Keratinocyte (primary cell): ENCODE data around the gene C2orf49. TPM values are rescaled to one million over a fixed set of nuclear protein-coding genes. Genes with fewer than 3 reads are reported as not detected.

Experiments
- DNase-seq: peaks from one replicate; pipeline ENCODE4 v3.0.0-alpha.2; 2011; ENCODE audit warnings: low read depth, missing footprints, low spot score
- FAIRE-seq: peaks from 2 replicates; lab custom pipeline; 2011; peaks lifted over from hg19 to GRCh38; lab: Jason Lieb, UNC
- H2AFZ ChIP-seq: 2 replicates; pipeline ENCODE4 v1.6.0; 2012; ENCODE audit warnings: low read length, control low read depth, inconsistent platforms; ENCODE audit not compliant: control insufficient read depth
- H3K27ac ChIP-seq: 2 replicates; pipeline ENCODE4 v1.5.1; 2011; ENCODE audit warnings: low read length; ENCODE audit not compliant: control insufficient read depth, insufficient read depth
- H3K27me3 ChIP-seq: 3 replicates; pipeline ENCODE4 v1.6.0; 2011; ENCODE audit warnings: low read length; ENCODE audit not compliant: control insufficient read depth, insufficient read depth; ENCODE audit errors: extremely low read depth
- H3K36me3 ChIP-seq, 2 experiments: 2 replicates in 1 of 2; 3 replicates in 1 of 2; pipeline ENCODE4 v1.5.1; 2011; ENCODE audit warnings: low read length in 2 of 2, mild to moderate bottlenecking in 1 of 2; ENCODE audit not compliant: control insufficient read depth in 2 of 2, insufficient read depth in 2 of 2; ENCODE audit errors: extremely low read depth in 1 of 2
- H3K4me1 ChIP-seq: 3 replicates; pipeline ENCODE4 v1.5.1; 2011; ENCODE audit warnings: low read length; ENCODE audit not compliant: control insufficient read depth, insufficient read depth; ENCODE audit errors: extremely low read depth
- H3K4me2 ChIP-seq: 3 replicates; pipeline ENCODE4 v1.6.0; 2011; ENCODE audit warnings: low read depth, low read length; ENCODE audit not compliant: control insufficient read depth, insufficient read depth; ENCODE audit errors: extremely low read depth
- H3K4me3 ChIP-seq, 3 experiments: fragments of 200-600 bp in 1 of 3; sonication (generic) in 1 of 3; 2 replicates in 2 of 3; 3 replicates in 1 of 3; pipeline ENCODE4 v1.5.1; 2011 to 2016; ENCODE audit warnings: low read length in 3 of 3, mild to moderate bottlenecking in 3 of 3, control low read depth in 2 of 3, inconsistent platforms in 1 of 3, low read depth in 1 of 3, mixed read lengths in 1 of 3, mixed run types in 1 of 3, moderate library complexity in 1 of 3; ENCODE audit not compliant: control insufficient read depth in 2 of 3, insufficient read depth in 2 of 3; ENCODE audit errors: extremely low read depth in 1 of 3
- H3K79me2 ChIP-seq: 2 replicates; pipeline ENCODE4 v1.6.0; 2012; ENCODE audit warnings: low read length; ENCODE audit not compliant: control insufficient read depth, insufficient read depth
- H3K9ac ChIP-seq: 3 replicates; pipeline ENCODE4 v1.6.0; 2011; ENCODE audit warnings: low read length; ENCODE audit not compliant: control insufficient read depth, insufficient read depth; ENCODE audit errors: extremely low read depth
- H3K9me1 ChIP-seq: 3 replicates; pipeline ENCODE4 v1.6.0; 2011; ENCODE audit warnings: low read length; ENCODE audit not compliant: control insufficient read depth, insufficient read depth; ENCODE audit errors: extremely low read depth
- H3K9me3 ChIP-seq: 2 replicates; pipeline ENCODE4 v1.5.1; 2012; ENCODE audit warnings: low read depth, low read length; ENCODE audit not compliant: control insufficient read depth
- H4K20me1 ChIP-seq: 3 replicates; pipeline ENCODE4 v1.6.0; 2011; ENCODE audit warnings: low read length; ENCODE audit not compliant: control insufficient read depth, insufficient read depth; ENCODE audit errors: extremely low read depth
- CTCF ChIP-seq, 3 experiments: IDR thresholded peaks in 1 of 3; conservative IDR thresholded peaks in 1 of 3; optimal IDR thresholded peaks in 1 of 3; 2 replicates in 2 of 3; 3 replicates in 1 of 3; pipeline versions ENCODE3 to v1.5.1; 2011; ENCODE audit warnings: low read length in 3 of 3, mild to moderate bottlenecking in 3 of 3, moderate library complexity in 2 of 3, control low read depth in 1 of 3, inconsistent platforms in 1 of 3; ENCODE audit not compliant: insufficient read depth in 2 of 3; ENCODE audit errors: extremely low read depth in 1 of 3
- EZH2 ChIP-seq: IDR thresholded peaks from one replicate; pipeline ENCODE4 v1.6.1; 2012; ENCODE audit warnings: inconsistent platforms, mild to moderate bottlenecking, low read length, moderate library complexity
- dilution Hi-C: fragments of 300-500 bp; cut with MboI; formaldehyde crosslinking; loops from one replicate; pipeline ENCODE4 v1.7.0; 2020; ENCODE audit warnings: low sequenced_read_pairs; ENCODE audit not compliant: extremely low pct_ligation_motif_present
- polyA plus RNA-seq, 5 experiments: library from polyadenylated mRNA; depleted of rRNA in 3 of 5; stranded (reverse) in 3 of 5; stranded (forward) in 1 of 5; unstranded in 1 of 5; fragments of >200 nt; gene quantifications; 1 replicate in 1 of 5; 2 replicates in 3 of 5; 3 replicates in 1 of 5; pipeline versions ENCODE4 v1.2.1 to v1.2.3, GENCODE V29; 2011 to 2012; ENCODE audit warnings: missing spikeins in 2 of 5, low read depth in 1 of 5, low replicate concordance in 1 of 5

C2orf49 gene
- polyA plus RNA-seq, 1 donor (not counting 4 experiments of a cell fraction or from before 2014, with no cell fraction given): 19.4 TPM

- TF ChIP-seq CTCF (optimal IDR thresholded peaks at IDR 0.05 in 1 of 3, IDR thresholded peaks at IDR 0.05 in 1 of 3, conservative IDR thresholded peaks at IDR 0.05 in 1 of 3; ENCODE audit: extremely low read depth in 1 of 3, insufficient read depth in 2 of 3, low read length in 3 of 3): no peak
- no peak for TF ChIP-seq EZH2
- Histone ChIP-seq H3K9ac (no peak overlapping the region), H3K9me3 (no peaks in the 10 kb centered on the region), H3K4me1 (peaks cover 30% of the 10 kb centered on the region), H3K9me1 (no peaks in the 10 kb centered on the region), H3K27me3 (no peaks in the 10 kb centered on the region), H3K36me3 (peaks cover 40 to 46% of the 10 kb centered on the region in 2 experiments), H3K27ac (no peak overlapping the region), H2AFZ (no peak overlapping the region), H3K4me3 (no peak overlapping the region), H4K20me1 (peaks cover 6% of the 10 kb centered on the region), H3K79me2 (peaks cover 75% of the 10 kb centered on the region), H3K4me2 (no peak overlapping the region)
- dilution Hi-C loops: no loop called here
- FAIRE-seq: no peak
- DNase-seq: no peak
Observed at GRCh38 chr2:105384216-105384615, 46.9 kb downstream of the C2orf49 start.

- FAIRE-seq (no peak), DNase-seq (no peak)
- peaks cover 24% of the 10 kb centered on the region for H3K4me1 ChIP-seq
- H3K4me3 ChIP-seq: no peak overlapping the region
- H3K4me2 ChIP-seq: no peak overlapping the region
- no peak overlapping the region for H3K27ac ChIP-seq
- TF ChIP-seq EZH2 (no peak), CTCF (optimal IDR thresholded peaks at IDR 0.05 in 1 of 3, IDR thresholded peaks at IDR 0.05 in 1 of 3, conservative IDR thresholded peaks at IDR 0.05 in 1 of 3; ENCODE audit: extremely low read depth in 1 of 3, insufficient read depth in 2 of 3, low read length in 3 of 3) (no peak)
- H3K36me3 ChIP-seq: peaks cover 40 to 45% of the 10 kb centered on the region in 2 experiments
- H3K9ac ChIP-seq: no peak overlapping the region
- H3K9me3 ChIP-seq: no peaks in the 10 kb centered on the region
- dilution Hi-C loops: no loop called here
- H2AFZ ChIP-seq: no peak overlapping the region
- no peaks in the 10 kb centered on the region for H3K27me3 ChIP-seq
- H3K9me1 ChIP-seq: no peaks in the 10 kb centered on the region
- H4K20me1 ChIP-seq: peaks cover 6% of the 10 kb centered on the region
- peaks cover 77% of the 10 kb centered on the region for H3K79me2 ChIP-seq
Observed at GRCh38 chr2:105384861-105385260, 47.5 kb downstream of the C2orf49 start.
